Breast epithelium (tissue), 4 donors: ENCODE results near the gene SLC1A7. TPM values are rescaled to one million over a fixed set of nuclear protein-coding genes. Genes with fewer than 3 reads are reported as not detected.

ENCODE experiments used
- DNase-seq, 2 donors: peaks; one replicate each; pipeline ENCODE4 v3.0.0-alpha.2; 2019; ENCODE audit warnings: low spot score in 2 of 2
- H3K27ac ChIP-seq, 2 donors: fragments of 200-600 bp; sonication (generic) in 1 of 2; one replicate each; pipeline ENCODE4 v1.5.1; 2016 to 2019; ENCODE audit warnings: mild to moderate bottlenecking in 1 of 2
- H3K27me3 ChIP-seq, 2 donors: fragments of 200-600 bp; sonication (generic) in 1 of 2; one replicate each; pipeline versions ENCODE4 v1.5.1 to v1.6.0; 2017 to 2019; ENCODE audit warnings: control low read depth in 1 of 2, mild to moderate bottlenecking in 1 of 2
- H3K36me3 ChIP-seq: fragments of 200-600 bp; one replicate; pipeline ENCODE4 v1.5.1; 2019
- H3K4me1 ChIP-seq, 2 donors: fragments of 200-600 bp; sonication (generic); one replicate each; pipeline ENCODE4 v1.5.1; 2016 to 2019; ENCODE audit warnings: control low read depth in 1 of 2
- H3K4me3 ChIP-seq, 3 donors: fragments of 200-600 bp; sonication (generic); 1 replicate in 2 of 3; 2 replicates in 1 of 3; pipeline ENCODE4 v1.5.1; 2016 to 2019; ENCODE audit warnings: mild to moderate bottlenecking in 3 of 3, moderate library complexity in 2 of 3
- H3K9me3 ChIP-seq, 2 donors: fragments of 200-600 bp; sonication (generic) in 1 of 2; one replicate each; pipeline ENCODE4 v1.5.1; 2016 to 2019; ENCODE audit warnings: control low read depth in 1 of 2
- POLR2A ChIP-seq: fragments of 450-650 bp; IDR thresholded peaks from one replicate; pipeline ENCODE4 v1.6.1; 2016; ENCODE audit warnings: antibody characterized with exemption, mild to moderate bottlenecking, moderate library complexity
- POLR2AphosphoS5 ChIP-seq, 3 donors: sonication (generic); formaldehyde crosslinking; IDR thresholded peaks; one replicate each; pipeline ENCODE4 v1.6.1; 2017; ENCODE audit warnings: antibody characterized with exemption in 3 of 3
- intact Hi-C: fragments of 100-400 bp; cut with DNase I; formaldehyde crosslinking; loops from one replicate; pipeline ENCODE4 v1.15.1; 2023; ENCODE audit warnings: low total_unique reads
- total RNA-seq, 3 donors: library from RNA; depleted of rRNA; stranded (reverse); fragments of >200 nt; gene quantifications; one replicate each; pipeline ENCODE4 v1.1.0, GENCODE V29; 2016
- TF ChIP-seq, protein P1 (sequence below), 3 donors: fragments of 450-650 bp; IDR thresholded peaks; one replicate each; pipeline ENCODE4 v1.5.1; 2016 to 2017; ENCODE audit warnings: antibody characterized with exemption in 3 of 3, mild to moderate bottlenecking in 3 of 3, moderate library complexity in 3 of 3

The SLC1A7 gene
- total RNA-seq, 3 donors from 2014 or later, result 0.16 TPM; not detected in 2

DNA sequence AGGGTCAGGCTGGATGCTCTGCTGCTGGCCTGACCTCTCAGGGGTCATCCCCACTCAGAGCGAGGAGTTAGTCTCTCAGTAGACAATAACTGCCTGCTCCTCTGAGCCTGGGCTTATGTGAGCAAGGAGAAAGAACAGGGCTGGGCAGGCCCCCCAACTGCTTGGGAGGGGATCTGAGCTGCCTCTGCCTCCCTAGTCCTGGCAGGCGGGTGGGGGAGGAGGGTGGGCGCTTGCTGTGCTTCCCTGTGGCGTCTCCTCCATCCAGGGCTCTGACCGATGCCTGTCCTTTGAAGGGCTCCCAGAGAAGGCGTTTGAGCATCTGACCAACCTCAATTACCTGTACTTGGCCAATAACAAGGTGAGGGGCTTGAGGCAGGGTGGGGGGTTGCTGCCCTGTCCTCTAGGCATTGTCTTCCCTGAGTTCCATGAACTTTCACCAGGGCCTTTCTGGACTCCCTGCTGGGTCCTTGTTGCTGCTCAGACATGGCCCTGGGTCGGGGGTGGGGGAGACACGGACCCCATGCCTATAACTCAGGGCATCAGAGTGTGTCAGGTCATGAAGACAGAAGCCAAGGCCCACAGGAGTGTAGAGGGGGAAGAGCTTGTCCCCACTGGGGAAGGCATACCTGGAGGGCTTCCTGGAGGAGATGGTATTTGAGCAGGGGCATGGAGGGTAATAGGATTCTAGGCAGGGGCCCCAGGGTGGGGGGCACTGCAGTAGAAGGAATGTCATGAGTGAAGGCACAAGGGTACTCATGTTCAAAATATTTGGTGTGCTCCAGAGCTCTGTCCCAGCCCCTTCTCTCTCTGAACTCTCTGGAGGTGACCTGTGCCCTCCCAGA lies 67.9 kb downstream of the SLC1A7 start:
- TF ChIP-seq POLR2A (no peak), POLR2AphosphoS5 (IDR thresholded peaks at IDR 0.05) (no peak)
- TF ChIP-seq, protein P1, sequence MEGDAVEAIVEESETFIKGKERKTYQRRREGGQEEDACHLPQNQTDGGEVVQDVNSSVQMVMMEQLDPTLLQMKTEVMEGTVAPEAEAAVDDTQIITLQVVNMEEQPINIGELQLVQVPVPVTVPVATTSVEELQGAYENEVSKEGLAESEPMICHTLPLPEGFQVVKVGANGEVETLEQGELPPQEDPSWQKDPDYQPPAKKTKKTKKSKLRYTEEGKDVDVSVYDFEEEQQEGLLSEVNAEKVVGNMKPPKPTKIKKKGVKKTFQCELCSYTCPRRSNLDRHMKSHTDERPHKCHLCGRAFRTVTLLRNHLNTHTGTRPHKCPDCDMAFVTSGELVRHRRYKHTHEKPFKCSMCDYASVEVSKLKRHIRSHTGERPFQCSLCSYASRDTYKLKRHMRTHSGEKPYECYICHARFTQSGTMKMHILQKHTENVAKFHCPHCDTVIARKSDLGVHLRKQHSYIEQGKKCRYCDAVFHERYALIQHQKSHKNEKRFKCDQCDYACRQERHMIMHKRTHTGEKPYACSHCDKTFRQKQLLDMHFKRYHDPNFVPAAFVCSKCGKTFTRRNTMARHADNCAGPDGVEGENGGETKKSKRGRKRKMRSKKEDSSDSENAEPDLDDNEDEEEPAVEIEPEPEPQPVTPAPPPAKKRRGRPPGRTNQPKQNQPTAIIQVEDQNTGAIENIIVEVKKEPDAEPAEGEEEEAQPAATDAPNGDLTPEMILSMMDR (IDR thresholded peaks at IDR 0.05), result no peak
- H3K4me1 ChIP-seq, result no peaks in the 10 kb centered on the region
- H3K9me3 ChIP-seq, result no peaks in the 10 kb centered on the region
- H3K36me3 ChIP-seq, result no peaks in the 10 kb centered on the region
- H3K27ac ChIP-seq, result peak overlapping the region; percentile 17 to 71
- no peak overlapping the region for H3K4me3 ChIP-seq
- no peaks in the 10 kb centered on the region for H3K27me3 ChIP-seq
- intact Hi-C loops, result loop anchor here (10.0 kb wide), 1 partner anchor 360 kb away; no protein-coding TSS in a partner anchor
- DNase-seq, result peak in 1 of 2 donors; percentile 35

DNA sequence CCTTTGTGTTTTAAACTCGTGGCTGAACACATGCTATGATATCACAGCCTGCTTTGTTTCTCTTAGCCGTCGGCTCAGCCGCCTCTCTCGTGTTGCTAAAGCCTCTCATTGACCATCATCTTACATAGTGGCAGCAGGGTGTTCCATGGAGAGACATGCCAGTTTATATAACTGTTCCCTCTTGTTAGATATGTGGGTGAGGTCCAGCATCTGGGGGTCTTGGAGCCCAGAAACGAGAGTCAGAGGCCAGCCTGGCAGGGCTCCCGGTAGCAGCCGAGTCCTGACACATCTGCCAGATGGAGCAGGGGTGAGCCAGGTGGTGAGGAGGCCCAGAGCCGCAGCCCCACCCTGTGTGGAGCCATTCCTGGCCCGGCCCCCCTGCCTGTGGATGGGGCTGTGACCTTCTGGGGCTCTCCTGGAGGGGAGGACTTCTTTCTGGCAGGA lies 68.5 kb downstream of the SLC1A7 start:
- Histone ChIP-seq H3K27ac (peak overlapping the region; percentile 17 to 71), H3K36me3 (no peaks in the 10 kb centered on the region), H3K4me1 (no peaks in the 10 kb centered on the region), H3K27me3 (no peaks in the 10 kb centered on the region), H3K9me3 (no peaks in the 10 kb centered on the region), H3K4me3 (no peak overlapping the region)
- peak in 1 of 2 donors; percentile 47 for DNase-seq
- intact Hi-C loops, result loop anchor here (10.0 kb wide), 1 partner anchor 361 kb away; no protein-coding TSS in a partner anchor
- TF ChIP-seq, protein P1 (IDR thresholded peaks at IDR 0.05), result no peak
- TF ChIP-seq POLR2A, result no peak
- TF ChIP-seq POLR2AphosphoS5 (IDR thresholded peaks at IDR 0.05), result peak in 1 of 3 donors; percentile 39

DNA sequence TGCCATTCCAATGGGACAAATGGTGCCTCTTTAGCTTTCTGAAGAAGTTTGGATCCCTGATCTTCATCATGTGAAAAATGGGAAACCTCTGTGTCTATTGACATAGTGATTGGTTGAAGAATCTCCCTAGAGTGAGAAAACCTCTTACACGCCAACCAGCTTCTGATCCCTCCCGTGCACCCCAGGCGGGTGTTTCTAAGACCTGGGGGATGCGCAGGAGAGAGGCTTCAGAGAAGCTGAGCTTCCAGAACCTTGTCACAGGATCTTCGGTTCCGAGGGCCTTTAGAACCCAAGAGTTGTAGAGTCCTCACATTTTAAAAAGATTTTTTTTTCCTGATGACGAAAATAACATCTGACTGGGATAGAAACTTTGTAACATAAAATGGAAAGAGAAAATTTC lies 69.2 kb downstream of the SLC1A7 start:
- DNase-seq, result no peak
- Histone ChIP-seq H3K27ac (no peak overlapping the region), H3K9me3 (no peaks in the 10 kb centered on the region), H3K36me3 (no peaks in the 10 kb centered on the region), H3K27me3 (no peaks in the 10 kb centered on the region), H3K4me1 (no peaks in the 10 kb centered on the region), H3K4me3 (no peak overlapping the region)
- TF ChIP-seq POLR2A (no peak), POLR2AphosphoS5 (IDR thresholded peaks at IDR 0.05) (no peak)
- TF ChIP-seq, protein P1 (IDR thresholded peaks at IDR 0.05), result no peak
- intact Hi-C loops, result loop anchor here (10.0 kb wide), 1 partner anchor 362 kb away; no protein-coding TSS in a partner anchor

DNA sequence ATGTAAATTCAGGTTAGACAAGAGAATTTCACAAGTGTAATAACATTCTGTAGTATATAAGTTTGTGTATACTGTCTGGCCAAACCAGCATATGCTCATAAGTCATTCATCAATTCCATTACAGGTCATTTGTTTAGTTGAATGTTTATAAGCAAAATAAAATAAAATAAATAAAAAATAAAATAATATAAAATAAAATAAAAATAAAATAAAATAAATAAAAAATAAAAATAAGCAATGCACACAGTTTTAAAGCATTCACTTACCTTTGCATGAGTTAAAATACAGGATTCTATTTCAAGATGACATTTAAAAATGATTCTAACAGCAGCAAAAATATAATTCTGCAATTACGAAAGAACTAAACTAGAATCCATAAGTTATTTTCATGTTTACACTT lies 70.5 kb downstream of the SLC1A7 start:
- DNase-seq, result no peak
- TF ChIP-seq POLR2AphosphoS5 (IDR thresholded peaks at IDR 0.05), result no peak
- TF ChIP-seq, protein P1 (IDR thresholded peaks at IDR 0.05), result no peak
- Histone ChIP-seq H3K9me3 (no peaks in the 10 kb centered on the region), H3K4me3 (no peak overlapping the region), H3K27ac (no peak overlapping the region), H3K4me1 (no peaks in the 10 kb centered on the region), H3K27me3 (no peaks in the 10 kb centered on the region), H3K36me3 (no peaks in the 10 kb centered on the region)
- intact Hi-C loops, result loop anchor here (10.0 kb wide), 1 partner anchor 363 kb away; no protein-coding TSS in a partner anchor
